ENCODE results near the gene USP48.

The USP48 gene

GRCh38 chr1:21666576-21667320 lies 116.2 kb downstream of the USP48 start:
- Histone ChIP-seq H3K79me2 (ENCODE audit: insufficient read depth, low read length) (no peaks in the 10 kb centered on the region), H3K36me3 (ENCODE audit: low read length) (no peaks in the 10 kb centered on the region), H3K4me2 (ENCODE audit: low read depth, low read length, poor library complexity, severe bottlenecking) (no peak overlapping the region), H3F3A (ENCODE audit: insufficient read depth) (no peaks in the 10 kb centered on the region), H2AFZ (ENCODE audit: low read depth, low read length, severe bottlenecking) (no peak overlapping the region), H3K4me3 (ENCODE audit: insufficient read depth, low read length, poor library complexity, severe bottlenecking) (no peak overlapping the region), H3K9ac (ENCODE audit: low read length) (no peak overlapping the region), H3K27me3 (ENCODE audit: low read length) (no peaks in the 10 kb centered on the region), H3K27ac (ENCODE audit: low read depth, low read length) (no peak overlapping the region), H3K9me2 (replicated peaks; ENCODE audit: insufficient read depth, low read length) (no peaks in the 10 kb centered on the region), H4K20me1 (ENCODE audit: low read depth, low read length) (no peaks in the 10 kb centered on the region), H3K9me3 (ENCODE audit: insufficient read depth, low read length) (no peaks in the 10 kb centered on the region)
- TF ChIP-seq CTCF (IDR thresholded peaks at IDR 0.05; ENCODE audit: insufficient read depth, low read length, poor library complexity, severe bottlenecking) (no peak), EZH2phosphoT487 (conservative IDR thresholded peaks at IDR 0.05; ENCODE audit: low read length) (no peak)

- H3K9me3 ChIP-seq (ENCODE audit: insufficient read depth, low read length): no peaks in the 10 kb centered on the region
- H3K9me2 ChIP-seq (replicated peaks; ENCODE audit: insufficient read depth, low read length): no peaks in the 10 kb centered on the region
- H2AFZ ChIP-seq (ENCODE audit: low read depth, low read length, severe bottlenecking): no peak overlapping the region
- H4K20me1 ChIP-seq (ENCODE audit: low read depth, low read length): no peaks in the 10 kb centered on the region
- H3F3A ChIP-seq (ENCODE audit: insufficient read depth): no peaks in the 10 kb centered on the region
- TF ChIP-seq EZH2phosphoT487 (conservative IDR thresholded peaks at IDR 0.05; ENCODE audit: low read length) (no peak), CTCF (IDR thresholded peaks at IDR 0.05; ENCODE audit: insufficient read depth, low read length, poor library complexity, severe bottlenecking) (no peak)
- no peak overlapping the region for H3K9ac ChIP-seq (ENCODE audit: low read length)
- no peaks in the 10 kb centered on the region for H3K27me3 ChIP-seq (ENCODE audit: low read length)
- no peak overlapping the region for H3K4me2 ChIP-seq (ENCODE audit: low read depth, low read length, poor library complexity, severe bottlenecking)
- no peak overlapping the region for H3K4me3 ChIP-seq (ENCODE audit: insufficient read depth, low read length, poor library complexity, severe bottlenecking)
- no peak overlapping the region for H3K27ac ChIP-seq (ENCODE audit: low read depth, low read length)
- H3K36me3 ChIP-seq (ENCODE audit: low read length): no peaks in the 10 kb centered on the region
- H3K79me2 ChIP-seq (ENCODE audit: insufficient read depth, low read length): no peaks in the 10 kb centered on the region
Observed at GRCh38 chr1:21665711-21666575, 117.0 kb downstream of the USP48 start.

- Histone ChIP-seq H3K9me2 (replicated peaks; ENCODE audit: insufficient read depth, low read length) (no peaks in the 10 kb centered on the region), H3K36me3 (ENCODE audit: low read length) (no peaks in the 10 kb centered on the region), H3K27ac (ENCODE audit: low read depth, low read length) (no peak overlapping the region), H3K79me2 (ENCODE audit: insufficient read depth, low read length) (no peaks in the 10 kb centered on the region), H3K27me3 (ENCODE audit: low read length) (no peaks in the 10 kb centered on the region), H3F3A (ENCODE audit: insufficient read depth) (no peaks in the 10 kb centered on the region), H2AFZ (ENCODE audit: low read depth, low read length, severe bottlenecking) (no peak overlapping the region), H3K9me3 (ENCODE audit: insufficient read depth, low read length) (no peaks in the 10 kb centered on the region), H3K4me2 (ENCODE audit: low read depth, low read length, poor library complexity, severe bottlenecking) (no peak overlapping the region), H3K4me3 (ENCODE audit: insufficient read depth, low read length, poor library complexity, severe bottlenecking) (no peak overlapping the region), H3K9ac (ENCODE audit: low read length) (no peak overlapping the region), H4K20me1 (ENCODE audit: low read depth, low read length) (no peaks in the 10 kb centered on the region)
- TF ChIP-seq CTCF (IDR thresholded peaks at IDR 0.05; ENCODE audit: insufficient read depth, low read length, poor library complexity, severe bottlenecking): no peak
- TF ChIP-seq EZH2phosphoT487 (conservative IDR thresholded peaks at IDR 0.05; ENCODE audit: low read length): no peak
Observed at GRCh38 chr1:21664806-21665588, 118.0 kb downstream of the USP48 start.
